GM19240 (cell line): ENCODE measurements around the gene VWF.
"Not testable (repeated sequence)": the region's sequence is repeated elsewhere in the genome, so short reads cannot be mapped to it uniquely, and the experiment has no call there.

ENCODE experiments used
- DNase-seq: peaks from one replicate; pipeline ENCODE4 v3.0.0; 2011; ENCODE audit warnings: low spot score; ENCODE audit not compliant: insufficient read length

The VWF gene

DNA sequence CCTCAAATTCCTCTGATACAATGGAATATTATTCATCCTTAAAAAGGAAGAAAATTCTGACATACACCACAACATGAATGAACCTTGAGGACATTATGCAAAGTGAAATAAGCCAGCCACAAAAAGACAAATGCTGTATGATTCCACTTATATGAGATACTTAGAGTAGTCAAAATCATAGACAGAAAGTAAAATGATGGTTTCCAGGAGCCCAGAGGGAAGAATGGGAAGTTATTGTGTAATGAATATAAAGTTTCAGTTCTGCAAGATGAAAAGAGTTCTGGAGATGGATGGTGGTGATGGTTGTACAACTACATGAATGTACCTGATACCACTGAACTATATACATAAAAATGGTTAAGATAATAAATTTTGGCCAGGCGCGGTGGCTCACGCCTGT, 18.3 kb downstream of the VWF start:
- DNase-seq, result no peak

DNA sequence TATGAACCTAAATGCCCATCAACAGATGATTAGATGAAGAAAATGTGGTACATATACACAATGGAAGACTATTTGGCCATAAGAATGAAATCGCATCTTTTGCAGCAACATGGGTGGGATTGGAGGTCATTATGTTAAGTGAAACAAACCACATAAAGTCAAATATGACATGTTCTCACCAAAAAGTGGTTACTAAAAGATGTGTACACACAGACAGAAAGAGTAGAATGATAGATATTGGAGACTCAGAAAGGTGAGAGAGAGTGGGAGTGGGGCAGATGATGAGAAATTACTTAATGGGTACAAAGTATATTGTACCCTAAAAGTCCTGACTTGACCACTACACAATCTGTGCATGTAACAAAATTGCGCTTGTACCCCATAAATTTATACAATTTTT, 19.6 kb downstream of the VWF start:
- no peak for DNase-seq

DNA sequence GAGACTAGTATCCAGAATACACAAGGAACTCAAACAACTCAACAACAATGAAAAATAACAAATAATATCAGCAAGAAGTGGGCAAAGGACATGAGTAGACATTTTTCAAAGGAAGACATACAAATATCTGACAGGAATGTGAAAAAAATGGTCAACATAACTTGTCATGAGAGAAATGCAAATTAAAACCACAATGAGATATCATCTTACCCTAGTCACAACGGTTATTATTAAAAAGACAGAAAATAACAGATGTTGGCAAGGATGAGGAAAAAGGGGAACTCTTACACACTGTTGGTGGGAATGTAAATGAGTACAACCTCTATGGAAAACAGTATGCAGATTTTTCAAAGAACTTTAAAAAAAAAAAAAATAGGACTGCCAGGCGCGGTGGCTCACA, 20.4 kb downstream of the VWF start:
- no peak for DNase-seq

DNA sequence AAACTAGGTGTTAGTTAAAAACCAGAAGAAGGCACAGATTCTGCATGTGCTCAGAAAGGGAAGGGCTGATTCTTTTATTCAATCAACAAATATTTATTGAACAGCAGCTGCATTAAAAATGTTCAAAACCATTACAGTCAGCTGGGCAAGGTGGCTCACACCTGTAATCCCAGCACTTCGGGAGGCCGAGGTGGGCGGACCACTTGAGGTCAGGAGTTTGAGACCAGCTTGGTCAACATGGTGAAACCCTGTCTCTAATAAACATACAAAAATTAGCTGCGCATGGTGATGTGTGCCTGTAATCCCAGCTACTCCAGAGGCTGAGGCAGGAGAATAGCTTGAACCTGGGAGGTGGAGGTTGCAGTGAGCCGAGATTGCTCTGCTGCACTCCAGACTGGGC, 22.4 kb downstream of the VWF start:
- not testable (repeated sequence) for DNase-seq

DNA sequence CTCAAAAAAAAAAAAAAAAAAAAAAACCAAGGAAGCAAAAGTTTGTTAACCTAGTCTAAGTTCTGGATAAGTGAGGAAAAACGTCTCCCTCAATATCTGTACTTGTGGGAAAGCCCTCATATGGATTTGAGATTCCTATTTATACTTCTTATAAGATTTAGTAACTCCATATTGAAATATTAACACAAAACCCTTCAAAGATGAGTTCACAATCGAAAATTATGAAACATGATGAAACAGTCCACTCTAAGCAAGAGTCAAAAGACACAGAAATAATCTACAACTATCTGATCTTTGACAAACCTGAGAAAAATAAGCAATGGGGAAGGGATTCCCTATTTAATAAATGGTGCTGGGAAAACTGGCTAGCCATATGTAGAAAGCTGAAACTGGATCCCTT, 25.2 kb downstream of the VWF start:
- no peak for DNase-seq

DNA sequence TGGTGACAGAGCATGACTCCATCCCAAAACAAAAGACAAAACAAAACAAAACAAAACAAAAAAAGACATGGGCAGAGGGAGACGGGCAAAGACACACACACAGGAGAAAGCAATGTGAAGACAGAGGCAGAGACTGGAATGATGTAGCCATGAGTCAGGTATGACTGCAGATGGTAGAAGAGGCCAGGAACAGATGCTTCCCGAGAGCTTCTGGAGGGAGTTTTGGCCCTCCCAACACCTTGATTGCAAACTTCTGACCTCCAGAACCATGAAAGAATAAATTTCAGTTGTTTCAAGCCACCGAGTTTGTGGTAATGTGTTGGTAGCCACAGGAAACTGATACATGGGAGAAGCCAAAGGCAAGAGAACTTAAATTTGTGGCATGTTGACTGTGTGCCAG, 27.1 kb downstream of the VWF start:
- DNase-seq, result no peak

DNA sequence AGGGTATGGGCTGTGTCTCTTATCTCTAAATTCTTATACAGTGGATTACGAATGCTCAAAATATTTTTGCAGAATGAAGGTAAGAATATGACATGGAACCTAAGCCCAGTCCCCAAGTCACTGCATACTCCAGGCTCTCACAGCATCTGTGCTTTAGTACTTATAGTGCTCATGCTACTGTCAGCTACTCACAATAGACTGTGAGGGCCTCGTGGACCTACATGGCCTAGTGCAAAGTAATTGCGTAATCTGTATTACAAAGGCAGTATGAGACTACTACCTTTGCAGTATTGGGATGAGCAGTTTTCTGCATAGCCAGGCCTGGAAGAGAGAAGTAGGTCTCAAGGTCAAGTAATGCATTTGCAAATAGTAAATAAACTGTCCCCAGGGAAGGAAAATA, 27.9 kb downstream of the VWF start:
- no peak for DNase-seq

DNA sequence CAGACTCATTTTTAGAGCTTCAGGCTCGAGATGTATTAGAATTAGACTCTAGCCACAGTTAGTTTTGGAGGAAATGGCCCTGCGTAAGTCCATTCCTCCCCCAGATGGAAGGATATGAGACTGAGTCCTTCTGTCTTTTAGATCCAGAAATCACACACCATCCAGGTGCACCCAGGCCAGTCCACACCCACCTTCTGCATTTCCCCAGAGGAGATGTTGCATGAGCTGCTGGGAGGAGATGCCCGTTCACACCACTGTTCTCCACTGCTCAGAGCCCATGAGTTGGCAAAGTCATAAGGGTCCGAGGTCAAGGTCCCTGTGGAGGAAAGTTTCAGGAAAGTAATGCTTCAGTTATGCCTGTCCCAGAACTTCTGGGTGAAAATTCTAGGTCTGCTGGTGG, 29.2 kb downstream of the VWF start:
- no peak for DNase-seq

DNA sequence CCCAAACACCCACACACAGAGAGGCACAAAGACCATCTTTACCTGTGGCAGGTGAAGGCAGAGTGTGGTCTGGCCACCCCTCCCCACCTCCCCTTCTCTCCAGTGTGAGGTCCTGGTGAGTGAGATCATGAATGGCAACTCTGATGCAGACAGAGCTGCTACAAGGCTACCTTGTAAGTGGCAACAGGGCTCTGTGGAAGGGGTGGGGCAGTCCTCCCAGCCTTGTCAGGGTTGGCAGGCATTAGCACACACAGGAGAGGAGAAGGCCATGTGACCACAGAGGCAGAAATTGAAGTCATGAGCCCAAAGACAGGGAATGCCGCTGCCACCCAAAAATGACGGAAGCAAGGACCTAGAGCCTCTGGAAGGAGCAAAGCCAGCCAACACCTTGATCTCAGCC, 30.7 kb downstream of the VWF start:
- no peak for DNase-seq

DNA sequence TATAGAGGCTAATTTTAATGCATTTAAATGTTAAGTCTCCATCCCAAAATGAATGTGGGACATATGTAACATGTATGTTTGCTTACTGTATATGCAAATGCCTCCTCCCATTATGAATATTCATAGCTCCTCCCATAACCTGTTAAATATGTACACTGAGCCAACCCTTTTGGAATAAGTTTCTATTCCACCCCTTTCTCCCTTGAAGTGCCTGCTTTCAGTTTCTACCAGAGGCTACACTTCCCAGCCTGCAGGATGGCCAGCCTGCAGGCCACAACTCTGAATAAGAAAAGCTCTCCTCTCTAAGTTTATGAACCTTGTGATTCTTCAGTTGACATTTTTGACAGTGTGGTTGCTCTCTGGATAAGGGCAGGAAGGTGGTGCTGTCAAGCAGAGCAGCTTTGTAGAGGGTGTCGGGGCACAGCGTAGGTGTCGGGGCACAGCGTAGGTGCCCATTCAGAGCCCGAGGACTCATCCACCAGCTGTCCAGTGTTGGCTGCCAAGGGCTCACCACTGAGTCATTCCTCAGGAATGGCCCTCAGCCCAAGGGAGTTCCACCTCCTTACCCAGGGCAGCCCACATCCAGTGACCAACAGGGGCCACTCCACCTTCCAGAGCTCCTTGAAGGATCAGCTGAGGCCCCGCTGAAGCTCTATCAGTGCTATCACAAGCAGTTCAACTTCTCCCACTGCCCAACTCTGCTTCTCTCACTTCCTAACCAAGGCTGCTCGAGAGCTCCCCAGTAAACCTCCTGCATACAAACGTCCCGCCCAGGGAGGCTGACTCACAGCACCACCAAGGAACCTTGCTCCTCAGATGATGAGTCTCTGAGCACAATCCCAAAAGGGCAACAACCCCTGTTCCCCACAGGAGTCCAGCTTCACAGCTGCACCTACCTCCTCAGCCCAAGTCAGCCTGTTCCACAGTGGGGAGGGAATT, 31.4 kb downstream of the VWF start:
- DNase-seq, result no peak

DNA sequence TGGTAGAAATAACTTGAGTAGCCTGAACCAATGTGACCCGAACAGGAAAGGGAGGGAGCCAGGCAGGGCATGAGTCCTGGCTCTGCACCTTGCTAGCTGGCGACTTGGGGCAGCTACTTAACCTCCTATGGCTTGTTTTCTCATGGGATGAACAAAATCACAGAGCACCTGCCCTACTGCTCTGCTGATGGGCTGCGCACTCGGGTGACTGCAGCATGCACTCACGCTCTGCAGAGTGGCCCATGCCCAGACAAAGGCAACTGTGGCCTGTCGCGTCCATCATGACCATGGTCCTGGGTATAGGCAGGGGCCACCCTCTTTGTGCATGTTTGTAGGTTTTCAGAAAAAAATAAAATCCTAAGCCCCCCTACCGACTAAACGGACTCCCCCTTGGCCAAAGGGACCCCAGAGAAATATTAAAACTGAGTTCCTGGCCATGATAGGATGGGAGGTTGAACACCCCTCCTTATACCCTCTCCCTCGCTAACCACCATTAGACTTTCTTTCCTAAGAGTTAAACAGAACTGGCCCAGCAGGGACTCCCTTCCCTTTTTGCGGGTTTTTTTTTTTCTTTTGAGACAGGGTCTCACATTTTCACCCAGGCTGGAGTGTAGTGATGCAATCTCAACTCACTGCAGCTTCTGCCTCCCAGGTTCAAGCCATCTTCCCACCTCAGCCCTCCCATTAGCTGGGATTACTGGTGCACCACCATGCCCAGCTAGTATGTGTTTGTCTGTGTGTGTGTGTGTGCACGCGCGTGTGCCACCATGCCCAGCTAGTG, 32.5 kb downstream of the VWF start:
- no peak for DNase-seq

DNA sequence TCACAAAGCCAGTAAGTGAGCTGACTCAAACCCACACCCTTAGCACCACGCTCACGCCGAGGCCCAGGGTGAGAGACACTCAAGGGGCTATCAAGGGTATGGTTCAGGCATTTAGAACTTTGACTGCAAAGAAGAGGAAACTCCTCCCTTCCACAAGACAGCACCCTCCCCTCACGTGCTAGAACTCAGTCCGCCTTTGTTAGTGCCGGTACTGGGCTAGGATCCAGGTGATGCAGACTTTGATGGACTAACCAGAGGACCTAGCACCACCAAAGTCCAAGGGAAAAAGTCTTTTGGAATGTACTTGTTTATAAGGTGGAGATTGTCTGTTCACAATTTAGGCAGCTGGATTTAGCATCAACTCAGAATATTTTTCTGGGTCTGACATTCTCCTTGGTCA, 33.7 kb downstream of the VWF start:
- no peak for DNase-seq

DNA sequence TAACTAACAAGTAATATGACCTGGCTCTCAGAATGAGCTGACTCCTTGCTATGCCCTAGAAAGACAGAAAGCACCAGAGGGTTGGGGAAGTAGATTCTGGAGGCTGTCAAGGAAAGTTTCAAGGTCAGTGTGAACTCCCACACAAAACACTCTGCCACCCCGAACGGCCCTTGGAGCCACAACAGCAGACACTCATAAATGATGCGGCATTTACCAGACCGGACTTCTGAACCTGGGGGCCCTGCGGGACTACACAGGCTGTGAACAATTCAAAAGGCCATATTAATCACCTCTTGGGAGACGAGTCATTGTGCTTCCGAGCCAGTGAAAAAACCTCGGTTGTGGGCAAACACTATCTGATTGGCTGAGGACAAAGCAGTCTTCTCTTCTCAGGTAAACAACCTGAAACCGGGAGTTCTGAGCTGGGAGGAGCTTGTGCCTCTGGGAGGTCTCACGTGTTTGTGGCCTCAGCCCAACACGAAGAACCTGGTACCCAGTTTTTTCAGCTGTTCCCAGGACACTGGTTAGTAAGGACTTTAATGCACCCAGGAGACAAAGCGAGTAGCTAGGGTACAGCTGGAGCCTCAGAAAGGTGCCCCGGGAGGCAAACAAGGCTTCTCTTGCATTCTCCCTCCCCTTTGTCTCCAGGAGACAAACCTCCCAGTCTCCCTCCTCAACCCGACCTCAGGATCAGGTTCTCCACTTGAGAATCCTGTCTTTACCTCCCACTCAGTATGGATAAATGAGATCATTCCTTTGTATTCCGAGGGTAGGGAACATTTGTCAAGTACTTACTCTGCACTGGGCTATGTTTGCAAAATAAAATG, 35.3 kb downstream of the VWF start:
- no peak for DNase-seq

DNA sequence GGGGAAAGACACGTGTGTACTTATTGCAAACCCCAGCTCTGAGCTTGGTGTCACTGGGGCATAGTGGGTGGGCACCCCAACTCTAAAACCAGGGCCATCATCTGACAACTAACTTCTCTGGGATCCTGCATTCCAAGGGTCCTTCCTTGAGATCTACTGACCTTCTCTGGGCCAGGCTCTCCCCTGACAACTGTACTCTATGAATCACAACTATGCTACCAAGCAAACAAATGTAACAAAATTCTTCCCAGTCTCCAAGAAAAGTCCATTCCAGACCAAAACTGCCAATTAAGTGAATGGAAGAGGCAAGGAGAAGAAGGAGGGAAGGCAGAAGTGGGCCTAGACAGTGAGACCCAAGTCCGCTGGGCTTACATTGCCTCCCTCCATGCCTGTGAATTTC, 38.2 kb downstream of the VWF start:
- no peak for DNase-seq

DNA sequence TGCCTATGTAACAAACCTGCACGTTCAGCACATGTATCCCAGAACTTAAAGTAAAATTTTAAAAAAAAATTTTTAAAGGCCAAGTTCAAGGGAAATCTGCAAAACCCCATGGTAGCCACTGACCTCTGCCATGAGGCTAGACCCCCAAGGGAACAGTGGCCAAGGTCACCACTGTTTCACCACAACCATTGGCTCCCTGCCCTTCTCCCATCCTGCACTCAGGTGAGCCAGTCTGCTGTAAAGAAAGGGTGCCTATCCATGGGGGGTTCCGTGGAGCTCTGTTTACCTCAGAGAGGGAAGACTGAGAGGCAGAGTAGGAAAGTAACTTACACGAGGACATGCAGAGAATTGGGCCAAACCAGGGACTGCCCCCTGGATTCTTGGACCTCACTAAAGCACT, 38.6 kb downstream of the VWF start:
- no peak for DNase-seq

DNA sequence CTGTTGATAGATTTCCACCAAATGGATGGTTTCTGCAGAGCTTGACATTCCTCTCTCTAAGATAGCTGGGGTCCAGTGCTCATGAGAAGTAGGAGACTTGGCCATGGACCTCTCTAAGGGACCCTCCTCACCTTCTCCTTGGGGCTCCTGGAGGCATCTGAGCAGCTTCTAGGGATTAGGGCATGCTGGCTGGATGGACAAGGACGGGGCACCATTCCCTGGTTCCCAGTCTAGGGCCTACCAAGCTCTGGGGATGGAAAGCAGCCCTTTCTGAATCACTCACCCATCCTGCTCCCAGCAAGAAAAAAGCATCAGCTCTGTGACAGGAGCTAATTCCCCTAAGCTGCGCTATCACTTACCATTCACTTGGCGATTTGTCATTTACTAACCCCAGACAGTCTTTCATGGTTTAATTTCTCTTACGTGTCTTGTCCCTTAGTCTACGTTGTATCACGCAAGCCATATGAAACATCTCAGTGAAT, 39.5 kb downstream of the VWF start:
- DNase-seq, result no peak

DNA sequence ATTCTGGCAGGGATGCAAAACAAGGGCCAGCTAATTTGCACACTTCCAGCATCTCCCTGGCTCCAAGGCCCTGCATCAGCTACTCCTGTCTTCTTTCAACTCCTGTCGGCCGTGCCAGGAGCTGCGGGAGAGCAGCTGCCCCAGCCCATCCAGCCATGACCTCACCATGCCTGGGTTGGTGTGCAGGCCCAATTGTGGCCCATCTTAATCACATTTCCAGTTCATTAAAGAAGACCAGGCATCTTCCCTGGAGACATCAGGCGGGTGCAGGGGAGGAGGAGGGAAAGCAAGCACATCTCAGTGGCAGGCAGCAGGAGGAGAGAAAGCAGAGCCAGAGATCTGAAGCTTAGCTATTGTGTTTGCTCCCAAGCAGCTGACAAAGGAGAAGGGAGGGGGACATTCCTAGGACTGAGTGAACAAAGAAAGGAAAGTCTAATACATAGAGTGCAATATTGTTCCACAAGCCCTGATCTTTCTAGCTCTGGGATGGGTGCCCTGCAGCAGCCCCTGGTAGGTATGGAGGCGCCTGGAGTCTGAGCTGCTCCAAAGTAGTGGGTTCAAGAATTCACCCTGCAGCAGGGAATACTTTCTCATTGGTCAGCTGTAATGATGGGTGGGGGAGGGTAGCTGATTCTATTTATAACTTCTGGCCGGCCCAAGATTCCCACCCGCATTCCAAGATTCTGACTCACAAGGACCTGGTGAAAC, 40.1 kb downstream of the VWF start:
- DNase-seq, result no peak

DNA sequence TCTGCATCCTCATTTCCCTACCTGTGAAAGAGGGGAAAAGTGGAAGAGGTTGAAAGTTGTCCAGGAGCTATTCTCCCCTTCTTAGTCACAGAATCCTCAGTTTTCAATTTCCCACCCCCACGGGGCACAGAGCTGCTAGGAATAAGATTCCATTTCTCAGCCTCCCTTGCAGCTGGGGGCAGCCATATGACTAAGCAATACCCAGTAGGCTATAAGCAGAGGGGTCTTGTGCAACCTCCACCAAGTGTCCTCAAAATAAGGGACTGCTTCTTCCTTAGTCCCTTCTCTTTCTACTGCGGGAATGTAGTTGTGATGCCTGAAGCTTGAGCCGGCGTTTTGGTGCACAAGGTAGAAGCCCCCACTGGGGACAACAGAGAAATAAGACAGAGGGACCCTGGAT, 40.9 kb downstream of the VWF start:
- DNase-seq, result no peak

DNA sequence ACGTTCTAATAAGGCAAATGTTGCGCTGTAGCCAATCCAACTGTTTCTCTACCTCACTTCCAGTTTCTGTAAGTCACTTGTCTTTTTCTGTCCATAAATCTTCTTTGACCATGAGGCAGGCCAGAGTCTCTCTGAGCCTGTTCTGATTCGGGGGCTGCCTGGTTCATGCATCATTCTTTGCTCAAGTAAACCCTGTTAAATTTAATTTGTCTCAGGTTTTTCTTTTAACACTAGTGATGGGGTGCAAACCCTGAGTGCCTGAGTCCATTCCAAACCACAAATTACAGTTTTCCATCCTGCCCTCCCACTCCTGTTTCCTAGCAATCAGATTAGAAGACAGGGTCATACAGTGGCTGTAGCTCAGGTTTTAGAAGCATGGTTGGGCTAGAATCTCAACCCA, 41.9 kb downstream of the VWF start:
- no peak for DNase-seq

DNA sequence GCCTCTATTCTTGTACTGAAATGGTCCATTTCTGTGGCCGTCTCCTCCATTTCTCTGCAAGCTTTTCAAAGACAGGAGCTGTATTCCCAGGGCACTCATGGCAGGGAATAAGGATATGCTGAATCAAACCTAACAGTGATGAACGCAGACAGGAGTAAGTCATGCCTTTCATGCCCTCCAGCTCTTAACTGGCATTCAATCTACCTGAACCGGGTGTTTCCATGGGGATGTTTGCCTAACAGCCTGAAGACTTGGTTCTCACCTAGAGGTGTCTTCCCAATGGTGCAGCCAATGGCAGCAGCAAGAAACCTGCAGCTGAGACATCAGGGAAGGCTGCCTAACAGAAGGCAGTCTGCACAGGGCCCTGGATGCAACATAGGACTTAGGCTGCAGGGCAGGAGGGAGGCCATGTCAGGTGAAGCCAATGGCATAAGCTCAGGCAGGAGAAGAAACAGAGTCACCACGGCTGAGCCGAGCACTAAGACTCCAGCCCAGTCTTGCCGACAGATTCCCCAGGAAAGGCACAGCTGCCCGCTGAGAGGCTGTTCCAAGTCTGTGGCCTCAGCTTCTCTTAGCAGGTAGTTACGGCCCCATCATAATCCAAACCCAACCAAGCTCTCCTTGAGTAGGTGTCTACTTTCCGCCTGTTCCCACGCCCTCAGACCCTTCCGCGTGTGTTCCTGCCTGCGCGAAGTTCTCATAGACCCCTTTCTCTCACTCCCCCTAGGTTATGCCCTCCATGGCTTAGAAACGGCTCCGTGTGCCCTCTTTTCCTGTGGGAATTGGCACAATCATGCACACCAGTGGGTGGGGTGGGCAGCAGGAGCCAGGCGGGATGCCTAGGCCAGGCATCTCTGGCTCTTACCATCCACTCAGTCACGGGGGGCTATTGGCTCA, 44.1 kb downstream of the VWF start:
- no peak for DNase-seq
